Osteoblast (primary cell): Measurements from ENCODE around the gene FAM222B. TPM values are rescaled to one million over a fixed set of nuclear protein-coding genes. Genes with fewer than 3 reads are reported as not detected.

ENCODE experiments used
- DNase-seq: peaks from one replicate; pipeline ENCODE4 v3.0.0; 2011; ENCODE audit warnings: low spot score, mixed read lengths; ENCODE audit not compliant: insufficient read length; ENCODE audit errors: missing footprints
- H2AFZ ChIP-seq: 2 replicates; pipeline ENCODE4 v1.6.0; 2011; ENCODE audit warnings: mild to moderate bottlenecking, low read length
- H3K27ac ChIP-seq: 2 replicates; pipeline ENCODE4 v1.5.1; 2011; ENCODE audit warnings: mild to moderate bottlenecking, low read depth, low read length, moderate library complexity
- H3K27me3 ChIP-seq: 2 replicates; pipeline ENCODE4 v1.6.0; 2012; ENCODE audit warnings: mild to moderate bottlenecking, control low read depth, inconsistent platforms, low read length, moderate library complexity; ENCODE audit not compliant: insufficient read depth
- H3K36me3 ChIP-seq: 2 replicates; pipeline ENCODE4 v1.5.1; 2011; ENCODE audit warnings: mild to moderate bottlenecking, low read length, control low read depth, moderate library complexity; ENCODE audit not compliant: insufficient read depth
- H3K4me1 ChIP-seq: 2 replicates; pipeline ENCODE4 v1.5.1; 2011; ENCODE audit warnings: mild to moderate bottlenecking, low read length, control low read depth, moderate library complexity; ENCODE audit not compliant: insufficient read depth
- H3K4me2 ChIP-seq: 2 replicates; pipeline ENCODE4 v1.6.0; 2011; ENCODE audit warnings: mild to moderate bottlenecking, low read length; ENCODE audit not compliant: insufficient read depth
- H3K4me3 ChIP-seq: fragments of 200-600 bp; sonication (generic); 3 replicates; pipeline ENCODE4 v1.5.1; 2012; ENCODE audit warnings: mild to moderate bottlenecking, low read length, inconsistent platforms; ENCODE audit not compliant: insufficient read depth
- H3K79me2 ChIP-seq: 2 replicates; pipeline ENCODE4 v1.6.0; 2012; ENCODE audit warnings: mild to moderate bottlenecking, low read length, control low read depth, inconsistent platforms; ENCODE audit not compliant: insufficient read depth
- H3K9me3 ChIP-seq: 2 replicates; pipeline ENCODE4 v1.5.1; 2011; ENCODE audit warnings: low read depth, low read length, control low read depth
- H4K20me1 ChIP-seq: 2 replicates; pipeline ENCODE4 v1.6.0; 2012; ENCODE audit warnings: mild to moderate bottlenecking, low read length, control low read depth; ENCODE audit not compliant: insufficient read depth
- total RNA-seq: library from RNA; depleted of rRNA; stranded (reverse); fragments of >200 nt; gene quantifications from 2 replicates; pipeline ENCODE4 v1.2.3, GENCODE V29; 2012
- TF ChIP-seq, protein P1 (sequence below): IDR thresholded peaks from 2 replicates; pipeline ENCODE4 v1.5.1; 2011; ENCODE audit warnings: mild to moderate bottlenecking, low read depth, low read length, moderate library complexity; ENCODE audit errors: extremely low read depth

Gene FAM222B
- total RNA-seq, 1 donor = 5.1 TPM

DNA sequence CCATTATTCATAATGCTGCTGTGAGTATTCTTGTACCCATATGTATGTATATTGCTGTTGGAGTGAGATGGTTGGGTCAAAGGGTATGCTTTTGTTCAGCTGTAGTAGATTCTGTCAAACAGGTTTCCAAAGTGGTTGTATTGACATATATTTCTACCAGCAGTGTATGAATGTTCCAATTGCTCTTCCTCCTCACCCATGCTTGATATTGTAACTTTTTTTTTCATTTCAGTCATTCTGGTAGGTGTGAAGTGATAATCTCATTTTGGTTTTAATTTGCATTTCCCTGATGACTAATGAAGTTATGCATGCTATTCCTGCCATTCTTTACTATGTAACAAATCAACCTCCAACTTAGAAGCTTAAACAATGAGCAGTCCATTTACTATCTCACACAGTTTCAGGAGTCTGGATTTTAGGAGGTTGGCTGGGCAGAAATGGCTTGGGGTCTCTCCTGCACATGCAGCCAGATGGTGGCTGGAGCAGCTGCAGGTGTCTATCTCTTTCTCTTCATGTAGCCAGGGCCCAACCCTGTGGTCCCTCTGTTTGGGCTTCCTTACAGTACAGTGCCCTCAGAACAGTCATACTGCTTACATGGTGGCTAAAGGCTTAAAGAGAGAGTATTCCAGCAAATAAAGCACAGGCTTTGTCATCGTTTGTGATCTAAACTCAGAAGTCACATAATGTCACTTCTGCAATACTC, 33.4 kb upstream of the FAM222B start:
- TF ChIP-seq, protein P1, sequence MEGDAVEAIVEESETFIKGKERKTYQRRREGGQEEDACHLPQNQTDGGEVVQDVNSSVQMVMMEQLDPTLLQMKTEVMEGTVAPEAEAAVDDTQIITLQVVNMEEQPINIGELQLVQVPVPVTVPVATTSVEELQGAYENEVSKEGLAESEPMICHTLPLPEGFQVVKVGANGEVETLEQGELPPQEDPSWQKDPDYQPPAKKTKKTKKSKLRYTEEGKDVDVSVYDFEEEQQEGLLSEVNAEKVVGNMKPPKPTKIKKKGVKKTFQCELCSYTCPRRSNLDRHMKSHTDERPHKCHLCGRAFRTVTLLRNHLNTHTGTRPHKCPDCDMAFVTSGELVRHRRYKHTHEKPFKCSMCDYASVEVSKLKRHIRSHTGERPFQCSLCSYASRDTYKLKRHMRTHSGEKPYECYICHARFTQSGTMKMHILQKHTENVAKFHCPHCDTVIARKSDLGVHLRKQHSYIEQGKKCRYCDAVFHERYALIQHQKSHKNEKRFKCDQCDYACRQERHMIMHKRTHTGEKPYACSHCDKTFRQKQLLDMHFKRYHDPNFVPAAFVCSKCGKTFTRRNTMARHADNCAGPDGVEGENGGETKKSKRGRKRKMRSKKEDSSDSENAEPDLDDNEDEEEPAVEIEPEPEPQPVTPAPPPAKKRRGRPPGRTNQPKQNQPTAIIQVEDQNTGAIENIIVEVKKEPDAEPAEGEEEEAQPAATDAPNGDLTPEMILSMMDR = no peak
- Histone ChIP-seq H3K27ac (no peak overlapping the region), H4K20me1 (no peaks in the 10 kb centered on the region), H3K27me3 (no peaks in the 10 kb centered on the region), H2AFZ (no peak overlapping the region), H3K4me1 (no peaks in the 10 kb centered on the region), H3K4me2 (no peak overlapping the region), H3K9me3 (no peaks in the 10 kb centered on the region), H3K4me3 (no peak overlapping the region), H3K79me2 (no peaks in the 10 kb centered on the region), H3K36me3 (peaks cover 11% of the 10 kb centered on the region)
- DNase-seq = no peak

DNA sequence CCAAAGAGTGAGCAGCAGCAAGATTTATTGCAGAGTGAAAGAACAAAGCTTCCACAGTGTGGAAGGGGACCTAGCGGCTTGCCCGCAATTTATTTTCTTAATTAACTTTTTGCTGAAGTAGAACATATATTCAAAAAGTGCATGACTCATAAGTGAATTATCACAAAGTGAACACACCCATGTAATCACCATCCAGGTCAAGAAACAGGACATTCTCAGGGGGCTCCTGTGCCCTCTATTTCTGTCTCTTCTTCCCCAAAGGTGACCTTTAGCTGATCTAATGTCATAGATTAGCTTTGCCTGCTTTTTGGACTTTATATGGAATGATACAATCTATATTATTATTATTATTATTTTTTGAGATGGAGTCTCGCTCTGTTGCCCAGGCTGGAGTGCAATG, 32.2 kb upstream of the FAM222B start:
- no peak for DNase-seq
- TF ChIP-seq, protein P1 = no peak
- H3K27me3 ChIP-seq = no peaks in the 10 kb centered on the region

DNA sequence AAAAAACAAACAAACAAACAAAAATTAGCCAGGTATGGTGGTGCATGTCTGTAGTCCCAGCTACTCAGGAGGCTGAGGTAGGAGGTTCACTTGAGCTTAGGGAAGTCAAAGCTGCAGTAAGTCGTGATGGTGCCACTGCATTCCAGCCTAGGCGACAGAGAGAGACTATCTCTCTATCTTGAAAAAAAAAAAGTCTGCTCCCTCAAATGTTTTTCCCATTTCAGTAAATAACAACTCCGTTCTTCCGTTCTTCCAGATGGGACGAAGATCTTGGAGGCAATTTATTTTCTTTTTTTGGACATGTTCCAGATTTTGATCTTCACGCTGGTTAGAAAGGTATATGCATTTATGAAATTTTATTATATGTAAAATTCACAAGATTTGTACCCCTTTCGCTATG, 31.2 kb upstream of the FAM222B start:
- H3K36me3 ChIP-seq = no peaks in the 10 kb centered on the region
- DNase-seq = no peak
- TF ChIP-seq, protein P1 = no peak
- no peak overlapping the region for H3K4me2 ChIP-seq
- no peak overlapping the region for H2AFZ ChIP-seq
- H3K27ac ChIP-seq = no peak overlapping the region
- H3K27me3 ChIP-seq = no peaks in the 10 kb centered on the region
- H4K20me1 ChIP-seq = no peaks in the 10 kb centered on the region
- no peaks in the 10 kb centered on the region for H3K4me1 ChIP-seq
- no peaks in the 10 kb centered on the region for H3K79me2 ChIP-seq
- no peaks in the 10 kb centered on the region for H3K9me3 ChIP-seq
- no peak overlapping the region for H3K4me3 ChIP-seq

More for the DNA sequence above, 32.2 kb upstream of the FAM222B start:
- H3K4me3 ChIP-seq = no peak overlapping the region
- H4K20me1 ChIP-seq = no peaks in the 10 kb centered on the region
- no peak overlapping the region for H3K27ac ChIP-seq
- no peak overlapping the region for H3K4me2 ChIP-seq
- no peaks in the 10 kb centered on the region for H3K79me2 ChIP-seq
- H3K4me1 ChIP-seq = no peaks in the 10 kb centered on the region
- no peaks in the 10 kb centered on the region for H3K9me3 ChIP-seq
- H2AFZ ChIP-seq = no peak overlapping the region
- H3K36me3 ChIP-seq = no peaks in the 10 kb centered on the region

DNA sequence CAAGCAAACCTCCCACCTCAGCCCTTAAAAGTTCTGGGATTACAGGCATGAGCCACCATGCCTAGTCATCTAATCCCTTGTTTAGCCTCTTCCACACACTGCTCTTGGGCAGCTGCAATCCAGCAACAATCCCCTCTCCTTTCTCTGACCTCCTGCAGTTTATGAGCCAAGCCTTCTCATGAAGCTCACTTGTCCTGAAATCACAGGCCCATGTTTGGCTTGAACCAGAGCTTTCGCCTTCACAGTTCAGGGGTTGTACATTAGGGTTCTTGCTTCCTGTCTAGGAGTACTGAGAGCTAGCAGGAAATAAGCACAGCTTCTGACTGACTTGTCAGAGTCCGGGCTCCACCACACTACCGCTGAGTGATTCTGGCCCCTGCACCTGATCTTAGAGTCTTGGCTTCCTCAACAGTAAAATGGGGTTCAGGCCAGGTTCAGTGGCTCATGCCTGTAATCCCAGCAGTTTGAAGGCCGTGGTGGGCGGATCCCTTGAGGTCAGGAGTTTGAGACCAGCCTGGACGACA, 28.5 kb upstream of the FAM222B start:
- H4K20me1 ChIP-seq = no peaks in the 10 kb centered on the region
- no peak overlapping the region for H3K4me3 ChIP-seq
- TF ChIP-seq, protein P1 = no peak
- no peak overlapping the region for H3K4me2 ChIP-seq
- no peaks in the 10 kb centered on the region for H3K27me3 ChIP-seq
- H3K9me3 ChIP-seq = no peaks in the 10 kb centered on the region
- H3K4me1 ChIP-seq = no peaks in the 10 kb centered on the region
- H3K36me3 ChIP-seq = no peaks in the 10 kb centered on the region
- no peak overlapping the region for H3K27ac ChIP-seq
- H2AFZ ChIP-seq = no peak overlapping the region
- DNase-seq = peak; percentile 50
- H3K79me2 ChIP-seq = no peaks in the 10 kb centered on the region
